Tibial nerve (tissue), 4 donors: ENCODE measurements around the gene IMPA2. TPM values are rescaled to one million over a fixed set of nuclear protein-coding genes. Genes with fewer than 3 reads are reported as not detected.

Source experiments
- DNase-seq, 2 donors: peaks; one replicate each; pipeline ENCODE4 v3.0.0-alpha.2; 2019; ENCODE audit warnings: low spot score in 2 of 2
- H3K27ac ChIP-seq, 4 donors: fragments of 200-600 bp; sonication (generic) in 3 of 4; one replicate each; pipeline ENCODE4 v1.5.1; 2017 to 2019; ENCODE audit warnings: mild to moderate bottlenecking in 1 of 4
- H3K27me3 ChIP-seq, 2 donors: fragments of 200-600 bp; sonication (generic) in 1 of 2; one replicate each; pipeline versions ENCODE4 v1.5.1 to v1.6.0; 2017 to 2019
- H3K36me3 ChIP-seq, 3 donors: fragments of 200-600 bp; sonication (generic); one replicate each; pipeline ENCODE4 v1.5.1; 2018 to 2019
- H3K4me1 ChIP-seq, 4 donors: fragments of 200-600 bp; sonication (generic) in 3 of 4; one replicate each; pipeline ENCODE4 v1.5.1; 2017 to 2019
- H3K4me3 ChIP-seq, 4 donors: fragments of 200-600 bp; sonication (generic) in 3 of 4; one replicate each; pipeline ENCODE4 v1.5.1; 2017 to 2019; ENCODE audit warnings: mild to moderate bottlenecking in 1 of 4, moderate library complexity in 1 of 4
- H3K9me3 ChIP-seq, 4 donors: fragments of 200-600 bp; sonication (generic) in 3 of 4; one replicate each; pipeline ENCODE4 v1.5.1; 2017 to 2019
- EP300 ChIP-seq, 2 donors: sonication (generic); formaldehyde crosslinking; IDR thresholded peaks; one replicate each; pipeline ENCODE4 v1.6.1; 2017; ENCODE audit warnings: antibody characterized with exemption in 2 of 2, mild to moderate bottlenecking in 1 of 2
- POLR2A ChIP-seq, 2 donors: fragments of 450-650 bp; IDR thresholded peaks; one replicate each; pipeline ENCODE4 v1.6.1; 2017; ENCODE audit warnings: antibody characterized with exemption in 2 of 2, mild to moderate bottlenecking in 2 of 2, moderate library complexity in 2 of 2
- WGBS, 2 donors: methylation state at CpG; one replicate each; pipeline ENCODE4 v1.1.5; 2018; 5-methylcytosine and 5-hydroxymethylcytosine counted together
- total RNA-seq, 4 donors: library from RNA; depleted of rRNA; stranded (reverse); fragments of >200 nt; gene quantifications; one replicate each; pipeline ENCODE4 v1.1.0, GENCODE V29; 2016
- TF ChIP-seq, protein P1 (sequence below), 5 experiments: fragments of 200-600 bp in 3 of 5; fragments of 450-650 bp in 2 of 5; sonication (generic) in 3 of 5; IDR thresholded peaks; one replicate each; pipeline ENCODE4 v1.5.1; 2016 to 2019; ENCODE audit warnings: antibody characterized with exemption in 5 of 5, mild to moderate bottlenecking in 3 of 5, moderate library complexity in 2 of 5

The IMPA2 gene
- total RNA-seq, 4 donors from 2014 or later = 12.7 to 62.4 (median 36.2) TPM

DNA sequence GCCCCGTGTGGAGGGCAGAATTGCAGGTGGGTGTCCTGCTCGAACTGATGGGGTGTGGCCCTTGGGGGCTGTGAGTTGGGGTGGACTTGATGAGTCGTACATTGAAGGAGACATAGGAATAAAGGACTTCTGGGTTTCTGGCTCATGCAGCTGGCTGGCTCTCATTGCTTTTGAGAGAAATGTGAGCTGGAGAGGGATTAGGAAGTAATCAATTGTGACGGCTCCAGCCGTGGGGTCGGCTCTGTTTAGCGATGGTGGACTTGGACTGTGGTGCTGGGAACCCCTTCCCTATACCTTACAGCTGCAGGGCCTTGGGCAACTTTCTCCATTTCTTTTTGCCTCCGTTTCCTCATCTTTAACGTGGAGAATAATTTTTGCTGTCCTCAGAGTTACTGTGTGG is 9.2 kb downstream of the IMPA2 start:
- TF ChIP-seq EP300 (IDR thresholded peaks at IDR 0.05) = no peak
- TF ChIP-seq, protein P1, sequence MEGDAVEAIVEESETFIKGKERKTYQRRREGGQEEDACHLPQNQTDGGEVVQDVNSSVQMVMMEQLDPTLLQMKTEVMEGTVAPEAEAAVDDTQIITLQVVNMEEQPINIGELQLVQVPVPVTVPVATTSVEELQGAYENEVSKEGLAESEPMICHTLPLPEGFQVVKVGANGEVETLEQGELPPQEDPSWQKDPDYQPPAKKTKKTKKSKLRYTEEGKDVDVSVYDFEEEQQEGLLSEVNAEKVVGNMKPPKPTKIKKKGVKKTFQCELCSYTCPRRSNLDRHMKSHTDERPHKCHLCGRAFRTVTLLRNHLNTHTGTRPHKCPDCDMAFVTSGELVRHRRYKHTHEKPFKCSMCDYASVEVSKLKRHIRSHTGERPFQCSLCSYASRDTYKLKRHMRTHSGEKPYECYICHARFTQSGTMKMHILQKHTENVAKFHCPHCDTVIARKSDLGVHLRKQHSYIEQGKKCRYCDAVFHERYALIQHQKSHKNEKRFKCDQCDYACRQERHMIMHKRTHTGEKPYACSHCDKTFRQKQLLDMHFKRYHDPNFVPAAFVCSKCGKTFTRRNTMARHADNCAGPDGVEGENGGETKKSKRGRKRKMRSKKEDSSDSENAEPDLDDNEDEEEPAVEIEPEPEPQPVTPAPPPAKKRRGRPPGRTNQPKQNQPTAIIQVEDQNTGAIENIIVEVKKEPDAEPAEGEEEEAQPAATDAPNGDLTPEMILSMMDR (IDR thresholded peaks at IDR 0.05) = no peak
- no peak for TF ChIP-seq POLR2A (IDR thresholded peaks at IDR 0.05)
- H3K4me1 ChIP-seq = peaks cover 0 to 26% (median 14%) of the 10 kb centered on the region in 4 donors
- 65 to 76% methylated on average over 9 of the region's 9 CpGs for WGBS, 2 donors
- H3K36me3 ChIP-seq = no peaks in the 10 kb centered on the region
- no peak overlapping the region for H3K4me3 ChIP-seq
- no peaks in the 10 kb centered on the region for H3K9me3 ChIP-seq
- no peak for DNase-seq
- H3K27me3 ChIP-seq = no peaks in the 10 kb centered on the region
- no peak overlapping the region for H3K27ac ChIP-seq

DNA sequence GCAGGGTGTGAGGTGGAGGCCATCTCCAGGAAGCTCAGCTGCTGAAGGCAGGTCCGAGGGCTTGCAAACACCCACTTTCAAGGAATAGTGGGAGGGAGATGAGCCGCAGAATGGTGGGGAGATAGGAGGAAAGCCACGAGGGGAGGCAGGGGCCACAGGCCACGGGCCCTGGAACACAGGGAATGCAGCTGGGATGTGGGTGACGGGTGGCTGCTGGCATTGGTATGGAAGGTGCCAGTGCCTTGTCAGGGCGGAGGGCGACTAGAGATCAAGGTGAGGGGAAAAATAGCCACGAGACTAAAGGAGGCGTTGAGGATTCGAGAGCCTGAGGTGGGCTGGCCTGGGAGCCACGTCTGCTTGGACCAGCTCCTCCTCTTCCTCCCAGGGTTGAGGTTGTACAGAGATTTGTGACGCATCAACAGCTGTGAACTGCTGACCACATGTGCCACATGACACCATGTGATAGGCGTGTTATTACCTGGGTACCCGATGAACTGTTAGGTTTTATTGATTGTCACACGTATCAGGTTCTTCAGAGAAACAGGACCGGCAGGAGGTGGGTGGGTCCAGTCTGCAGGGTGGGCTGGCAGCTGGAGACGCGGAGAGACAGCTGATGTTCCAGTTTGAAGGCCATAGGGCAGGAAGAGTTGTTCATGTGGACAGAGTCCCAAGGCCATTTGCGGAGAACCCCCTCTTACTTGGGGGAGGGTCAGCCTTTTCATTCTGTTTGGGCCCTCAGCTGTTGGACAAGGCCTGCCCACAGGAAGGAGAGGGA is 9.9 kb downstream of the IMPA2 start:
- Histone ChIP-seq H3K9me3 (no peaks in the 10 kb centered on the region), H3K4me1 (peaks cover 0 to 33% (median 20%) of the 10 kb centered on the region in 4 donors), H3K27me3 (no peaks in the 10 kb centered on the region), H3K27ac (no peak overlapping the region), H3K4me3 (no peak overlapping the region), H3K36me3 (no peaks in the 10 kb centered on the region)
- TF ChIP-seq EP300 (IDR thresholded peaks at IDR 0.05) (no peak), POLR2A (IDR thresholded peaks at IDR 0.05) (no peak)
- TF ChIP-seq, protein P1 (IDR thresholded peaks at IDR 0.05) = no peak
- 93 to 94% methylated on average over 19 of the region's 19 CpGs for WGBS, 2 donors
- DNase-seq = no peak

DNA sequence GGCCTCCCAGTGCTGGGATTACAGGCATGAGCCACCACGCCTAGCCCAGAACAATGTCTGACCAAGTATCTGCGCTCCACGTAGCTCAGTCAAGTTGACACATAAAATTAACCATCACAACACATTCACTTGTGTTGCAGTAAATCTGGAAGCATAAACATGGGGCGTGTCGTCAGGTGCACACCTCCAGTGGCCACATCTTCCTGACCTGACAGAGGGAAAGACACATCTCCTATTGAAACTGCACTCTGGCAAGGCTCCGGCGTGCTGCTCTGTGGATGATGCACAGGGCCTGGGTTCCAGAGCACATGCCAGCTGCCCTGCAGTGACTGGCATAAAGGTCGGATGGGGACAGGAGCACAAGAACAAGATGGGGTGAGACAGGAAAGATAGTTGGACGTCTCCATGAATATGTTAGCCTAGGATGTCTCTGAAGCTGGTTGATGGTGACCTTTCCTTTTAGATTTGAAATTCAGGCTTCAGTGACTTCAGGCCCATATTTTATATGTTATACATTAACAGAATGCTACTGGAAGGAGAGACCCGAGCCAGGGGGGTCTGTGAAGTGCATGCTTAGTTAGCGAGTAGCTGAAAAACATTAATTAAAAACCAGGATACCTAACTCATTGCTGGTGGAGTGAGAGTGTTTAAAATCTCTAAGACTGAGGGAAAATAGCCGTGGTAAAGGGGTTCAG is 10.9 kb downstream of the IMPA2 start:
- TF ChIP-seq EP300 (IDR thresholded peaks at IDR 0.05) (no peak), POLR2A (IDR thresholded peaks at IDR 0.05) (no peak)
- TF ChIP-seq, protein P1 (IDR thresholded peaks at IDR 0.05) = no peak
- no peaks in the 10 kb centered on the region for H3K27me3 ChIP-seq
- DNase-seq = no peak

DNA sequence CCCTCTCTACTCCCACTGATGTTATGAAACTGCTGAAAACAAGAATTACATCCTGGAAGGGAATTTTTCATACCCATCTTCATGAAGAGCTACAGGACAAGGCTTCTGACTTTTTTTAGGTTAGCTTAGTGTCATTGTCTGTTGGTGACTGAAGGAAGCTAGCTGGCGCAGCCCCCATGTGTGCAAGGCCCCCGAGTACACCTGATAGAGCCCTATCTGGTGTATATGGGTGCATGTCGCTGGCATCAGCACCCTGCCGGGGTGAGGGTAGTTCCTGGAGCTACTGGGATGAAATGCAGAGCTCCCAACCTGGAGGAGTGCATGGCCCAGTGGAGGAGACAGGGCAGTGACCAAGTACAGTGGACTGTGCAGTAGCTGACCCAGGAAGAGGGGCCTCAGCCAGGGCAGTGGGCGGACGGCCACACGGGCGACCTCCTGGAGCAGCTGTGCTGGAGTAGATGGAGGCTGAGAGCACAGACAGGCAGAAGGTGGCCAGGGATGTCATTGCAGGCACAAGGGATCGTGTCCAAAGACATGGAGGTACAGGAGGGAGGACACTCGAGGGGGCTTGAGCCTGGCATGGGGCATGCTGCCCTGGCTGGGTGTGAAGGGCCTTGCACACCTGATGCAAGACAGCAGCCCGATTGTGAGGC is 12.1 kb downstream of the IMPA2 start:
- H3K4me3 ChIP-seq = no peak overlapping the region
- H3K27me3 ChIP-seq = no peaks in the 10 kb centered on the region
- H3K4me1 ChIP-seq = peaks cover 0 to 30% (median 24%) of the 10 kb centered on the region in 4 donors
- no peaks in the 10 kb centered on the region for H3K9me3 ChIP-seq
- no peak for TF ChIP-seq POLR2A (IDR thresholded peaks at IDR 0.05)
- TF ChIP-seq EP300 (IDR thresholded peaks at IDR 0.05) = no peak
- TF ChIP-seq, protein P1 (IDR thresholded peaks at IDR 0.05) = no peak
- no peak for DNase-seq
- peak overlapping the region in 2 of 4 donors; percentile 11 to 82 for H3K27ac ChIP-seq
- no peaks in the 10 kb centered on the region for H3K36me3 ChIP-seq
- WGBS, 2 donors = 85 to 93% methylated on average over 11 of the region's 11 CpGs

More for the DNA sequence above, 10.9 kb downstream of the IMPA2 start:
- H3K4me1 ChIP-seq = peaks cover 0 to 31% (median 22%) of the 10 kb centered on the region in 4 donors
- WGBS, 2 donors = 87 to 92% methylated on average over 12 of the region's 12 CpGs
- no peak overlapping the region for H3K4me3 ChIP-seq
- no peaks in the 10 kb centered on the region for H3K9me3 ChIP-seq
- no peaks in the 10 kb centered on the region for H3K36me3 ChIP-seq
- no peak overlapping the region for H3K27ac ChIP-seq
